Mesenteric fat pad (tissue), 1 donor: Measurements from ENCODE around the gene SPEM3. TPM values are rescaled to one million over a fixed set of nuclear protein-coding genes. Genes with fewer than 3 reads are reported as not detected.

Experiments used
- DNase-seq: peaks from one replicate; pipeline ENCODE4 v3.0.0-alpha.2; 2020; ENCODE audit warnings: low spot score
- total RNA-seq: library from RNA; stranded (reverse); fragmentation: NEBNext Ultra II Directional; extraction: Animal tissue kit (Norgen Biotek cat#: 25700); gene quantifications from one replicate; pipeline ENCODE4 v1.2.1, GENCODE V29; 2021
- donor health status: DM: yes; HTN: yes; CAD: no.

The SPEM3 gene
- total RNA-seq, 1 donor from 2014 or later, result not detected

DNA sequence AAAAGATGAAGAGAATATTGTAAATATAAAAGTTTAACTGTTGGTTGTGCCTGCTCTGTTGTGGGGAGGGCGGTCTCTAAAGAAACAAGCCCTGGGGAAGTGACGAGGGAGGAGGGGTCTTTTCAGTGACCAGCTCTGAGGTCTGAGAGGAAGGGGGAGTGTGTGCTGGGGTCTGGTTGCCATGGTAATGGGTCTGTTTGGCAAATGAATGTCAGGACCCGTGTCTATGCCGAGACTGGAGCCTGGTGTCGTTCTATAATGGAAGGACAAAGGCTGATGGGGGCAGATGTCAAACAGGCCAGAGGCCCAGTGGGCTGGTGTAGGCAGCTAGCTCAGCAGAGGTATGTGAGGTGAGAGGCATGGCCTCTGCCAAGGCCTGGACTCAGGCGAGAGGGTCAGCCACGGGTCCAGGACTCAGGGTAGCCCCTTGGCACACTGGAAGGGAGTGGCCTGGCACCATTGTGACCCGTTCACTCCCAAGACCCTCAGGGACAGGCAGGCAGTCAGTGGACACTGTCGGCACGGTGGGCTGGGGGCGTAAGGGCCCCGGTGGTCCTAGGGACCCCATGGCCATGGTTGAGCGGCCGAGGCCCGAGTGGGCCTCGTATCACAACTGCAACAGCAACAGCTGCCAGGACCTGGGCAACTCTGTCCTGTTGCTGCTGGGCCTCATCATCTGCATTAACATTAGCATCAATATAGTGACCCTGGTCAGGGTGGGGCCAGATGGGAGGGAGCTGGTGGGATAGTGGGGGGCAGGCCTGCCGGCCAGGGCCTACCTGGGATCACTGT is 8.6 kb upstream of the SPEM3 start, which contains the start of gene SPEM1:
TSS of gene SPEM1 (plus strand) at position 506 of the 792 bp plus-strand sequence. CDS start at position 567, 61 bp downstream.
- no peak for DNase-seq

DNA sequence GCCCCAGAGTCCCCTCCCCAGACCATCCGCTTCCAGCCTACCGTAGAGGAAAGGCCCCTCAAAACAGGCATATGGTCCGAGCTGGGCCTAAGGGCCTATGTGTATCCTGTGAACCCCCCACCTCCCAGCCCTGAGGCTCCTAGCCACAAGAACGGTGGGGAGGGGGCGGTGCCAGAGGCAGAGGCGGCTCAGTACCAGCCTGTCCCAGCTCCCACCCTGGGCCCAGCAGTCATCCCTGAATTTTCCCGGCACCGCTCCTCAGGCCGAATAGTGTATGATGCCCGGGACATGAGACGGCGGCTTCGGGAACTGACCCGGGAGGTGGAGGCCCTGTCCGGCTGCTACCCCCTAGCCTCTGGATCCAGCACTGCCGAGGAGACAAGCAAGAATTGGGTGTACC is 7.5 kb upstream of the SPEM3 start:
- DNase-seq, result no peak

DNA sequence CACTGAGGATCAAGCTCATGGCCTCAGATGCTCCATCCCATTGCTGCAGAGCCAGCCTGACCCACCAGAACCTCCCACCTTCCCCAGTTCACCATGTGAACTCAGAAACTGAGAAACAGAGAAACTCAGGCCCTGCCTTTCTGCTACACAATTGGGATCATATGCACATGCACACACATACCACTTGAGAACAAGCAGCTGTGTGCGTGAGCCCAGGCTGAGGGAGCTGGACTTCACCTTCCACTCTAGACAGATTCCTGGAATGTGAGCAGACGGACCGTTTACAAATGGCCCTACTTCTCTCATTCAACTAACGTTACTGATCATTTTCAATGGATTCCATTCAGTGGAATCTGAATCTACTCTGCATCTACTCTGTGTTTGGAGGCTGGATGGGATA is 5.0 kb upstream of the SPEM3 start:
- DNase-seq, result no peak

DNA sequence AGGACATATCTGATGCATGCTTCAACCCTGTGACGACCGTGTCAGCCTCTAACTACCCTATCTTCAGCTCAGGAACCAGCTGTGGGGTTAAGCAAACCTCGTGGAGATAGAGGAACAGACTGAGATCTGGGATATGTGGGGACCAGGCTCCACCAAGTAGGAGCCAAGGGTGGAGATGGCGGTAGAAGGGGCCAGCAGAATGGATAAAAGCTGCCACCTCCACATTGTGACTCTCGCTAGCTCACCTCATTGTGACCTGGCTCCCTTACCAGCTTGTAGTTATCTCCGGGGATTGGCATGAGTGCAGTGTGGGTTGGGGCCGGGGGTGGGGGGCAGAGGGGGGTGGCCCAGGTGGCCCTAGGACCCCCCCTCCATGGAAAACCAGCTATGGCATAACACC is 3.3 kb upstream of the SPEM3 start, which contains the start of gene SPEM2:
TSS of gene SPEM2 (plus strand) at position 301 of the 400 bp plus-strand sequence. CDS start at position 374, 73 bp downstream.
- no peak for DNase-seq

DNA sequence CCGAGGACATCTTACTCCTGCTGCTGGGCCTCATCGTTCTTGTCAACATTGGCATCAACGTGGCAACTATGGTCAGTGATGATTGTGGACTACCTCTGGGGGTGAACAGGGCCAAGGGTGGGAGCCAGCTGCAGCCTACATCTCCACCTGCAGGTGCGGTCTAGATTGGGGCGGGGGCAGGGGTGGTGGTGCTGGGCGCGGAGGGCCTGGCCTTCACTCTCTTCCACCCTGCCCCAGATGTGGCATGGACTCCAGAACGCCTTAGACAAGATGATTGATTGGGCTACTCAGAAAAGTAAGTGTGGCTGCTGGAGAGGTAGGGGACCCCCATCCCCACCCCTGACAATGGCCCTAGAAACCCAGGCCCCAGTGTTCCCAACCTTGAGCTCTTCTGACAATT is 2.9 kb upstream of the SPEM3 start:
- no peak for DNase-seq

DNA sequence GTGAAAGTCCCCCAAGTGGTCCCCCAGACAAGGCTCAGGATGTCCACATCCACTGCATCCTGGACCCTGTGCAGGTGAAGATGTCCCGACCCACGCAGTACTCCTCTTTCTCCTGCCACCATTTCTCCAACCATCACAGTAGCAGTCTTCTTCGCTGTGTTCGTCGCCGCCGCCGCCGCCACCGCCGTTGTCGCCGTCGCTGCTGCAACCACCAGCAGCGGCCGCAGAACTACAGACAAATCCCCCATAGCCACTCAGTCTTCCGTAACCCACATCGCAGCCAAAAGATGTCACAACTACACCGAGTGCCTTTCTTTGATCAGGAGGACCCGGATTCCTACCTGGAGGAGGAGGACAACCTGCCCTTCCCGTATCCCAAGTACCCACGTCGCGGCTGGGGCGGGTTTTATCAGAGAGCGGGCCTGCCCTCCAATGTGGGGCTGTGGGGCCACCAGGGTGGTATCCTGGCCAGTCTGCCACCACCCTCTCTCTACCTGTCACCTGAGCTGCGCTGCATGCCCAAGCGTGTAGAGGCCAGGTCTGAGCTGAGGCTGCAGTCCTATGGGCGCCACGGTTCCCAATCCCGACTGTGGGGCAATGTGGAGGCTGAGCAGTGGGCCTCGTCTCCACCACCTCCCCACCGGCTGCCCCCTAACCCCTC is 2.3 kb upstream of the SPEM3 start:
- no peak for DNase-seq

DNA sequence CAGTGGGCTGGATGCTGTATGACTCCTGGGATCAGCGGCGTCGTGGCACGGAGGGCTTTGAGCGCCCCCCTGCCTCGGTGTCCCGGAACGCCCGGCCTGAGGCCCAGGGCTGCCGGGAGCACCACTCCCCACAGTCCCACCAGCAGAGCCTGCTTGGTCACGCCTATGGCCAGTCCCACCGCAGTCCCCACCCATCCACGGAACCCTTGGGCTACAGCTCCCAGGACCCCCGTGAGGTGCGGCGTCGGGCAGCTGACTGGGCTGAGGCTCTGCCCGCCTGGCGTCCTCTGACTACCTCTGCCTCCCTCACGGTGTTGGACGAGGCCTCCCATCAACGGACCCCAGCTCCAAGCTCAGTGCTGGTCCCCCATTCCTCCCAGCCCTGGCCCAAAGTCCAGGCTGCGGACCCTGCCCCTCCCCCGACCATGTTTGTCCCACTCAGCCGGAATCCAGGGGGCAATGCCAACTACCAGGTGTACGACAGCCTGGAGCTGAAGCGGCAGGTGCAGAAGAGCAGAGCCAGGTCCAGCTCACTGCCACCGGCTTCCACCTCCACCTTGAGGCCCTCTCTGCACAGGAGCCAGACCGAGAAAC is 1.7 kb upstream of the SPEM3 start:
- DNase-seq, result no peak

DNA sequence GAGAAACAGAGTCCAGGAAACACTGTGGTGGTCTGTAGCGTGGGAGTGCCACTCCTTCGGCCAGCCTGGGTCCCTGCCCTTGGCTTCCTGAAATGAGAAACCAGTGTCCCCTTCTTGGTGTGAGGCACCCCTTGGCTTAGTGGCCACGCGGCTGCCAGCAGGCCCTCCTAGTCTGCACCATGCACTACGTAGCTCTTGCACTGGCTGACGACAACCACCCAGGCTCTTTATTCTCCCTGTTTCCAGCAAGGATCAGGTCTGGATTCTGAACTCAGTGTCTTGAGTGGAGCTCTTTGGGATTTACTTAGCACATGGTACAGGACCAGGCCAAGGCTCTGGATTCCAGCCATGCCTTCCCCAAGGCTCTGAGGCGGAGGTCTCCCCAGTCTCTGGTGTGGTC is 1.1 kb upstream of the SPEM3 start:
- DNase-seq, result no peak

DNA sequence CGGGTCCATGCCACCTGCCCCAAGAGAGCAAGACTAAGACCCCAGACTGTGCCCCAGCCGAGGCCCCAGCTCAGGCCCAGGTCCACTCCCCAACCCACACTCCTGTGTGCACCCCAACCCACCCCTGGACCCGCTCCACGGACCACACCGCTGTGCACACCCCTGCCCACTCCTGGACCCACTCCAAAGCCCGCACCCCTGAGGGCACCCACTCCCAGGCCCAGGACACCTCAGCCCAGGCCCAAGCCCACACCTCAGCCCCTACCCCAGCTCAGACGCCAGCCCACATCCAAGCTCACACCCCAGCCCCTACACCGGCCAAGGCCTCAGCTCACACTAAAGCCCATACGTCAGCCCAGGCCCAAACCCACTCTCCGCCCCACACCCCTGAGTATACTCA is 1.1 kb downstream of the SPEM3 start:
- no peak for DNase-seq

DNA sequence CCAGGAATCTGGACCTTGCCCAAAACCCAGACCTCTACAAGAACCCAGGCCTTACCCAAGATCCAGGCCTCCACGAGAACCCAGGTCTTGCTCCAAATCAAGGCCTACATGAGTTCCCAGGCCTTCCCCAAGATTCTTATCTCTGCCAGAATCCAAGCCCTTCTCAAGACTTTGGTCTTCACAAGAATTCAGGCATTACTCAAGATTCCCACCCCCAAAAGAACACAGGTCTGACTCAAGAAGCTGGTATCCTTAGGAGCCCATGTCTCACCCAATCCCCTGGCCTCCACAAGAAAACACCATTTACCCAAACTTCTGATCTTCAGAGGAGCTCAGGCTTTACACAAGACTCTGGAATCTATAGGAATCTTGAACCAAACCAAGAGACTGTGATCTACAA is 2.6 kb downstream of the SPEM3 start:
- no peak for DNase-seq

DNA sequence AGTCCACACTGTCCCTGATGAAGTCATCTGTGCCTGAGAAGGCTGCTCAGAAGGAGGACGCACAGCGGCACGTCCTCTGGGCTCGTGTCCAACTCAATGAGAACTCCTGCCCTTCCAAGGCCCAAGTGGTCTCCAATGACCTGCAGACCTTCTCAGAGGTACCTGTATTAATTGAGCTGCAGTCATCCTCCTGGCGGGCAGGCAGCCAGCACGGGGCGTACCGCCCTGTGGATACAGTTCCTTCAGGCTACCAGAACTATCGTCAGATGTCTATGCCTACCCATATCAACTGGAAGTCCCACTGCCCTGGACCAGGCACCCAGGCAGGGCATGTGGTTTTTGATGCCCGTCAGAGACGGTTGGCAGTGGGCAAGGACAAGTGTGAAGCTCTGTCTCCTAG is 3.6 kb downstream of the SPEM3 start:
- DNase-seq, result no peak

DNA sequence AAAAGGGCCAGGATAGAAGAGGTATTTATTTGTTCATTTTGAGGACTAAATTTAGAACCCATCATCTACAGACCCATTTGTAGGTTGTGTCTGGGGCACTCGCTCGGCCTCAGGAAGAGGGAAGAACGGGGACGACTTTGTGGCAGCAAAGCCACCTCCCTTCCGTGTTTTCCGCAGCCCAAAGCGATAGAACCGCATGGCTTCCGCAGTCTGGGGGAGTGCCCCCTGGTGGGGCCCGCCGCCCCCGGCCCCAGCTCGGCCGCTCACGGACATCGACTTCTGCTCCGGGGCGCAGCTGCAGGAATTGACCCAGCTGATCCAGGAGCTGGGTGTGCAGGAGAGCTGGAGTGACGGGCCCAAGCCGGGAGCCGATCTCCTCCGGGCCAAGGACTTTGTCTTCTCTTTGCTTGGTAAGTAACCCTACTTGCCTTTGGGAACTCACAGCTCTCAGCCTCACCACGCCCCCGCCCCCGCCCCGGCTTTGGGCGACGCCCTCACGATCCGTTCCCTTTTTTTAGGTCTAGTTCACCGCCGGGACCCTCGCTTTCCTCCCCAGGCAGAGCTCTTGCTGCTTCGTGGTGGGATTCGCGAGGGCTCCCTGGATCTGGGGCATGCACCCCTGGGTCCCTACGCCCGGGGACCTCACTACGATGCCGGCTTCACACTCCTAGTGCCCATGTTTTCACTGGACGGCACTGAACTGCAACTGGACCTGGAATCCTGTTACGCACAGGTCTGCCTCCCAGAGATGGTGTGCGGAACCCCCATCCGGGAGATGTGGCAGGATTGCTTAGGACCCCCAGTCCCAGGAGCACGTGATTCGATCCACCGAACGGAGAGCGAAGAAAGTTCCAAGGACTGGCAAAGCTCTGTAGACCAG is 7.3 kb downstream of the SPEM3 start:
- no peak for DNase-seq

DNA sequence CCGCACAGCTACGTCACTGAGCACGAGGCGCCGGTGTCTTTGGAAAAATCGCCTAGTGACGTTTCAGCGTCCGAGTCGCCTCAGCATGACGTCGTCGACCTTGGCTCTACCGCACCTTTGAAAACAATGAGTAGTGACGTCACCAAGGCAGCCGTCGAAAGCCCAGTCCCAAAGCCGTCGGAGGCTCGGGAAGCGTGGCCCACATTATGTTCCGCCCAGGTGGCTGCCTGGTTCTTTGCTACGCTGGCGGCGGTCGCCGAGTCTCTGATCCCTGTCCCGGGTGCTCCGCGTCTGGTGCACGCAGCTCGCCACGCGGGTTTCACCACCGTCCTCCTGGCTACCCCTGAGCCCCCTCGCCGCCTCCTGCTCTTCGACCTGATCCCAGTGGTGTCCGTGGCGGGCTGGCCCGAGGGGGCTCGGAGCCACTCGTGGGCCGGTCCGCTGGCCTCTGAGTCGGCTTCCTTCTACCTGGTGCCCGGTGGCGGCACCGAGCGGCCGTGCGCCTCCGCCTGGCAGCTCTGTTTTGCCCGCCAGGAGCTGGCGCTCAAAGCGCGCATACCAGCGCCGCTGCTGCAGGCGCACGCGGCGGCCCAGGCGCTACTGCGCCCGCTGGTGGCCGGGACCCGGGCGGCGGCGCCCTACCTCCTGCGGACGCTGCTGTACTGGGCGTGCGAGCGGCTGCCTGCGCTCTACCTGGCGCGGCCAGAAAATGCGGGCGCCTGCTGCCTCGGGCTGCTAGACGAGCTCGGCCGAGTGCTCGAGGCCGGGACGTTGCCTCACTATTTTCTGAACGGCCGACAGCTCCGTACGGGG is 8.1 kb downstream of the SPEM3 start:
- DNase-seq, result peak; percentile 95

DNA sequence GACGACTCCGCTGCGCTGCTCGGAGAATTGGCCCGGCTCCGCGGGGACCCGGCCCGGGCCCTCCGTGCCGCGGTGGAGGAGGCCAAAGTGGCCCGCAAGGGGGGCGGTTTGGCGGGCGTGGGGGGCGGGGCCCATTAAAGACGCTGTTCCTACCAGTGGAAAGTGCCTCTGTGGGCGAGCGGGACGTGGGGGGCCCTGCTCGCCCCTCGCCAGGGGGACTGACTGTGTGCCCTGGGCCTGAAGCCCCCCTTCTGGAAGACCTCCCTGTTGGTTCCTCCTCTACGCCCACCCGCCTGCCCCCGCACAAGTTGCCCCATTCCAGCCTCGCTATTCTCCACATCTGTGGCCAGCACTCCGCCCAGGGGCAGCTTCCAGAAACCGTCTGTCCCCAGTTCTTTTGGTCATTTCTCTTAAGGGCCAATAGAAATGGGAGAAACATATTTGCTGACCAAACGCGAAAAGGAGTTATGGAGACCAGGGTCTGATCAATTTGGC is 8.8 kb downstream of the SPEM3 start:
- no peak for DNase-seq

DNA sequence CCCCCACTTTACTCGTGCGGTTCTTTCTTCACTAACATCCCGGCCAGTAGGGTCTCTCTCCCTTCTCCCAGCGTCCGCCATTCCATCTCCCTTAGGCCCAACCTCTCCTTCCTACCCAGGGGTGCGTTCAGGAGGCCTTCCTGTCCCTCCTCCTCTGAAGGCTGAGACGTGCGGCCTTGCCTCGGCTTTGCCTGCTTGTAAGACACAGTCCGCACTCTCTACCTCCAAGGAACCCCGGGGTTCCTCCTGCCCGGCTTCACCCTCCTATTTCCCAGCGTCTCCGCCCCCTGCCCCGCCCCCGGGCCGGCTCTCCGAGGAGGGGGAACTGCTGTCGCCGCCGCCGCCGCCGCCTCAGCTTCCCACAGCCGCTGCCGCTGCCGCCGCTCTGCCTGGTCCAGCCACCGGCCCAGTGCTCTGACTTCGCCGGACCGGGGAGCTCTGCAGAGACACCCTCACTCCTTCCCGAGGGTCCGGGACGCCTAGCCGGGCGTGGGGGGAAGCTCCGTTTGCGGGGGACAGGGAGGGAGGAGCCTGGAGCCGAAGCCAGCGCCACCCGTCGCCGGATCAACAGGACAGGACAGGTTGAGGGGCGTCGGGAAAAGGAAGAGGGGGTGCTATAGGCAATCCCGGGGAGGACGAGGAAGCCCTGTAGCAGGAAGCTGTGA is 9.4 kb downstream of the SPEM3 start:
- peak; percentile 94 for DNase-seq

DNA sequence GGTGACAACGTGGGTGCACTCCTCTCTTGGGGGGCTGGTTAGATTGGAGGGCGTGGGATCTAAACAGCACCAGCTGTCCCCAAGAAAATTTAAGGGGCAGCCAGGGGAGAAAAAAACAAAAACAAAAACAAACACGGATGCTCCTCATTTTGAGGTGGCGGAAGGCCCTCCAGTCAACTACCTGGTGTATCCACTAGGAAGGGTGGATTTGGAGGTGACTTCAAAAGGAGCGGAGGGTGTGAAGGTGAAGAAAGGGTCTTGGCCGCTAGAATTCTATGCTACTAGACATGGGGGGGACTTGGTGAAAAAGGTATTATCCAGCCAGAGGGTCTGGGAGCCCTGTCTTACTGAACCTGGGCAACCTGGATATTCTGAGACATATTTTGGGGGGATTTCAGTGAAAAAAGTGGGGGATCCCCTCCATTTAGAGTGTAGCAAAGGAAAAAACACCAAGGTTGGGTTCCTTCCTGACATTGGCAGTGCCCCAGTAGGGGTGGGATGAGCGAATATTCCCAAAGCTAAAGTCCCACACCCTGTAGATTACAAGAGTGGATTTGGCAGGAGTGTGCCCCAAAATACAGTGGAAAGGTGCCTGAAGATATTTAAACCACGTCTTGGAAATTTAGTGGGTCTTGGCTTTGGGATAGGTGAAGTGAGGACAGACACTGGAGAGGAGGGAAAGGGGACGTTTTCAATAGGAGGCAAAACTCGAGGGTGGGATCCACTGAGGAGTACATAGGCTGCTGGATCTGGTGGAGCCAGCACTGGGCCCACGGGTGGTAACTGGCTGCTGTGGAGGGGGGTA is 10.2 kb downstream of the SPEM3 start:
- DNase-seq, result no peak

DNA sequence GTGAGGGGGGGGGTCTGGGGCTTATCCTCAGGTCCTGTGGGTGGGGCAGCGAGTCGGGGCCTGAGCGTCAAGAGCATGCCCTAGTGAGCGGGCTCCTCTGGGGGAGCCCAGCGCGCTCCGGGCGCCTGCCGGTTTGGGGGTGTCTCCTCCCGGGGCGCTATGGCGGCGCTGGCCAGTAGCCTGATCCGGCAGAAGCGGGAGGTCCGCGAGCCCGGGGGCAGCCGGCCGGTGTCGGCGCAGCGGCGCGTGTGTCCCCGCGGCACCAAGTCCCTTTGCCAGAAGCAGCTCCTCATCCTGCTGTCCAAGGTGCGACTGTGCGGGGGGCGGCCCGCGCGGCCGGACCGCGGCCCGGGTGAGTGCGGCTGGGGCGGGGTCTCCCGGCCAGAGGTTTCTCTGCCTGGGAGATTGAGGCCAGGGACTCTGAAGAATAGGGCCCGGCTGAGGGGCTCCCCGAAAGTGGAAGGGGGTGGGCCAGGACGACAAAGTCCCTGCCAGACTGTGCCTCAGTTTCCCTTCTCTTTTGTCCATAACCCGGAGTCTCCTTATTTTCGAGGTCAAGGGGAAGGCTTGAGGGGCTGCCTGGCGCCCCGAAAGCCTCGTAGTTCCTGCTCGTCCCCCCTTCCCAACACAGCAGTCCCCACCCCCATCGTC is 10.9 kb downstream of the SPEM3 start, which contains the start of gene FGF11:
TSS of gene FGF11 (plus strand) at position 51 of the 651 bp plus-strand sequence. CDS start at position 160, 109 bp downstream.
- DNase-seq, result no peak
